Ascending aorta (tissue), 2 donors: ENCODE data around the gene NT5DC1. TPM values are rescaled to one million over a fixed set of nuclear protein-coding genes. Genes with fewer than 3 reads are reported as not detected.

ENCODE experiments used
- DNase-seq, 2 donors: peaks; one replicate each; pipeline ENCODE4 v3.0.0-alpha.2; 2019; ENCODE audit warnings: low spot score in 2 of 2
- H3K27ac ChIP-seq, 2 donors: fragments of 200-600 bp; sonication (generic); one replicate each; pipeline ENCODE4 v1.5.1; 2016 to 2017; ENCODE audit warnings: mild to moderate bottlenecking in 1 of 2
- H3K27me3 ChIP-seq: fragments of 200-600 bp; sonication (generic); one replicate; pipeline ENCODE4 v1.5.1; 2017
- H3K36me3 ChIP-seq, 2 donors: fragments of 200-600 bp; sonication (generic); one replicate each; pipeline ENCODE4 v1.5.1; 2016
- H3K4me1 ChIP-seq, 2 donors: fragments of 200-600 bp; sonication (generic); one replicate each; pipeline ENCODE4 v1.5.1; 2016 to 2017; ENCODE audit warnings: mild to moderate bottlenecking in 1 of 2
- H3K4me3 ChIP-seq, 2 donors: fragments of 200-600 bp; sonication (generic); one replicate each; pipeline ENCODE4 v1.5.1; 2016 to 2017; ENCODE audit warnings: mild to moderate bottlenecking in 1 of 2
- H3K9me3 ChIP-seq, 2 donors: fragments of 200-600 bp; sonication (generic); one replicate each; pipeline ENCODE4 v1.5.1; 2016
- CTCF ChIP-seq, 3 experiments: fragments of 200-600 bp in 2 of 3; fragments of 450-650 bp in 1 of 3; sonication (generic) in 2 of 3; IDR thresholded peaks; one replicate each; pipeline ENCODE4 v1.5.1; 2016 to 2019; ENCODE audit warnings: antibody characterized with exemption in 3 of 3, mild to moderate bottlenecking in 1 of 3, moderate library complexity in 1 of 3
- intact Hi-C: fragments of 100-400 bp; cut with DNase I; formaldehyde crosslinking; loops from one replicate; pipeline ENCODE4 v1.15.1; 2023
- total RNA-seq: library from RNA; depleted of rRNA; stranded (reverse); fragments of >200 nt; gene quantifications from one replicate; pipeline ENCODE4 v1.1.0, GENCODE V29; 2016

NT5DC1 gene
- total RNA-seq, 1 donor from 2014 or later: 4.6 TPM

GRCh38 chr6:116070616-116071389 is 29.9 kb upstream of the NT5DC1 start:
- TF ChIP-seq CTCF (IDR thresholded peaks at IDR 0.05): no peak
- no peak for DNase-seq
- intact Hi-C loops: no loop called here
- Histone ChIP-seq H3K36me3 (no peaks in the 10 kb centered on the region), H3K4me3 (no peak overlapping the region), H3K27me3 (no peaks in the 10 kb centered on the region), H3K4me1 (peaks cover 0 to 16% of the 10 kb centered on the region in 2 donors), H3K27ac (peak overlapping the region in 1 of 2 donors; percentile 9), H3K9me3 (no peaks in the 10 kb centered on the region)

DNA sequence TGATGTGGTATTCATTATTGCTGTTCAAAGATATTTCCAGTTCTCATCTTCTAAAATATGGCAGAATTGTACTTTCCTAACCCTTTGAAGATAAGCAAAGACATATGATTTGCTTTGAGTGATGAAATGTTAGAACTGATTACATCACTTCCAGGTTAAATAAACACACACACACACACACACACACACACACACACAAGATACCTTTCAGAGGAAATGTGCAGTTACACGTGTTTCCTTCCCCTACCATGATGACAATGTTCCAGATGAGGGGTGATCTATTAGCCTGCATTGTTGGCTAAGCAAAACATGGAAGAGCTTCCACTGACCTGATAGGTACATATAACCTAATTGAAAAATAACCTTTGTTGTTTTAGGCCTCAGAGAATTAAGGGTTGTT is 28.3 kb upstream of the NT5DC1 start:
- H3K4me1 ChIP-seq: peaks cover 0 to 16% of the 10 kb centered on the region in 2 donors
- no peaks in the 10 kb centered on the region for H3K36me3 ChIP-seq
- H3K9me3 ChIP-seq: no peaks in the 10 kb centered on the region
- intact Hi-C loops: no loop called here
- no peak overlapping the region for H3K4me3 ChIP-seq
- no peaks in the 10 kb centered on the region for H3K27me3 ChIP-seq
- DNase-seq: no peak
- no peak overlapping the region for H3K27ac ChIP-seq
- TF ChIP-seq CTCF (IDR thresholded peaks at IDR 0.05): no peak

- no peak overlapping the region for H3K4me3 ChIP-seq
- H3K9me3 ChIP-seq: no peaks in the 10 kb centered on the region
- no peak for DNase-seq
- peaks cover 0 to 16% of the 10 kb centered on the region in 2 donors for H3K4me1 ChIP-seq
- no peak for TF ChIP-seq CTCF (IDR thresholded peaks at IDR 0.05)
- no peak overlapping the region for H3K27ac ChIP-seq
- no peaks in the 10 kb centered on the region for H3K27me3 ChIP-seq
- no peaks in the 10 kb centered on the region for H3K36me3 ChIP-seq
- intact Hi-C loops: no loop called here
Measured at GRCh38 chr6:116073765-116074440, 26.8 kb upstream of the NT5DC1 start.

- intact Hi-C loops: no loop called here
- no peak for TF ChIP-seq CTCF (IDR thresholded peaks at IDR 0.05)
Measured at GRCh38 chr6:116074732-116075390, 25.8 kb upstream of the NT5DC1 start.

GRCh38 chr6:116078522-116078921 is 22.1 kb upstream of the NT5DC1 start:
- no peaks in the 10 kb centered on the region for H3K9me3 ChIP-seq
- no peaks in the 10 kb centered on the region for H3K36me3 ChIP-seq
- intact Hi-C loops: no loop called here
- H3K27ac ChIP-seq: no peak overlapping the region
- TF ChIP-seq CTCF (IDR thresholded peaks at IDR 0.05): no peak
- H3K27me3 ChIP-seq: no peaks in the 10 kb centered on the region
- no peak overlapping the region for H3K4me3 ChIP-seq
- DNase-seq: no peak
- peaks cover 0 to 5% of the 10 kb centered on the region in 2 donors for H3K4me1 ChIP-seq

More at GRCh38 chr6:116074732-116075390, 25.8 kb upstream of the NT5DC1 start:
- Histone ChIP-seq H3K27ac (peak overlapping the region; percentile 14 to 44), H3K4me1 (peaks cover 0 to 16% of the 10 kb centered on the region in 2 donors), H3K4me3 (no peak overlapping the region), H3K36me3 (no peaks in the 10 kb centered on the region), H3K9me3 (no peaks in the 10 kb centered on the region), H3K27me3 (no peaks in the 10 kb centered on the region)
- no peak for DNase-seq
